EL (cell line): ENCODE data around the gene EFCAB11.

Experiments
- DNase-seq: peaks from one replicate; pipeline ENCODE4 v3.0.0-alpha.2; 2016

EFCAB11 gene

GRCh38 chr14:89807151-89807550, 147.4 kb downstream of the EFCAB11 start:
- no peak for DNase-seq

- no peak for DNase-seq
Measured at GRCh38 chr14:89806451-89806850, 148.1 kb downstream of the EFCAB11 start.

GRCh38 chr14:89805501-89805900, 149.0 kb downstream of the EFCAB11 start:
- DNase-seq: peak; percentile 21

- no peak for DNase-seq
Measured at GRCh38 chr14:89803542-89803941, 151.0 kb downstream of the EFCAB11 start.

- peak; percentile 28 for DNase-seq
Measured at GRCh38 chr14:89801136-89801535, 153.4 kb downstream of the EFCAB11 start.

- no peak for DNase-seq
Measured at GRCh38 chr14:89798212-89798773, 156.2 kb downstream of the EFCAB11 start.

- DNase-seq: no peak
Measured at GRCh38 chr14:89797148-89797547, 157.4 kb downstream of the EFCAB11 start.

- no peak for DNase-seq
Measured at GRCh38 chr14:89794096-89794495, 160.4 kb downstream of the EFCAB11 start.

- no peak for DNase-seq
Measured at GRCh38 chr14:89793367-89793716, 161.2 kb downstream of the EFCAB11 start.

GRCh38 chr14:89792489-89793366, 161.8 kb downstream of the EFCAB11 start:
- DNase-seq: peak; percentile 40

- DNase-seq: peak; percentile 46
Measured at GRCh38 chr14:89787525-89787924, 167.0 kb downstream of the EFCAB11 start.

- no peak for DNase-seq
Measured at GRCh38 chr14:89781046-89781445, 173.5 kb downstream of the EFCAB11 start.

- DNase-seq: no peak
Measured at GRCh38 chr14:89779707-89780106, 174.8 kb downstream of the EFCAB11 start.

- no peak for DNase-seq
Measured at GRCh38 chr14:89775946-89776345, 178.6 kb downstream of the EFCAB11 start.

GRCh38 chr14:89775151-89775550, 179.4 kb downstream of the EFCAB11 start:
- DNase-seq: no peak

GRCh38 chr14:89773644-89774316, 180.8 kb downstream of the EFCAB11 start:
- peak; percentile 30 for DNase-seq

- no peak for DNase-seq
Measured at GRCh38 chr14:89773151-89773550, 181.4 kb downstream of the EFCAB11 start.

GRCh38 chr14:89771251-89771650, 183.3 kb downstream of the EFCAB11 start:
- no peak for DNase-seq

- DNase-seq: peak; percentile 61
Measured at GRCh38 chr14:89767861-89768268, 186.7 kb downstream of the EFCAB11 start.

- no peak for DNase-seq
Measured at GRCh38 chr14:89767131-89767530, 187.4 kb downstream of the EFCAB11 start.

- no peak for DNase-seq
Measured at GRCh38 chr14:89765346-89765745, 189.2 kb downstream of the EFCAB11 start.

- DNase-seq: no peak
Measured at GRCh38 chr14:89760086-89760485, 194.4 kb downstream of the EFCAB11 start.

GRCh38 chr14:89757313-89757939, 197.1 kb downstream of the EFCAB11 start:
- DNase-seq: no peak
